ENCODE measurements around the gene TFAP2A.
A peak's percentile ranks its signal among the peaks of the same experiment; 100 is the strongest.

Gene TFAP2A

GRCh38 chr6:10398446-10399218, 16.2 kb downstream of the TFAP2A start:
- no peak for DNase-seq

- DNase-seq = no peak
Measured at GRCh38 chr6:10397756-10398445, 17.0 kb downstream of the TFAP2A start.

- no peak for DNase-seq
Measured at GRCh38 chr6:10396785-10397184, 18.1 kb downstream of the TFAP2A start.

GRCh38 chr6:10395704-10396546, 18.9 kb downstream of the TFAP2A start:
- DNase-seq = peak; percentile 59

GRCh38 chr6:10395171-10395703, 19.6 kb downstream of the TFAP2A start:
- DNase-seq = no peak

GRCh38 chr6:10393544-10394225, 21.2 kb downstream of the TFAP2A start:
- DNase-seq = no peak

- no peak for DNase-seq
Measured at GRCh38 chr6:10391799-10392198, 23.1 kb downstream of the TFAP2A start.

- DNase-seq = no peak
Measured at GRCh38 chr6:10391299-10391630, 23.6 kb downstream of the TFAP2A start.

GRCh38 chr6:10390495-10391298, 24.2 kb downstream of the TFAP2A start:
- DNase-seq = no peak

- DNase-seq = no peak
Measured at GRCh38 chr6:10389739-10390494, 25.0 kb downstream of the TFAP2A start.

GRCh38 chr6:10386756-10387654, 27.9 kb downstream of the TFAP2A start:
- no peak for DNase-seq

GRCh38 chr6:10386220-10386619, 28.7 kb downstream of the TFAP2A start:
- no peak for DNase-seq

- DNase-seq = no peak
Measured at GRCh38 chr6:10385524-10386132, 29.2 kb downstream of the TFAP2A start.

GRCh38 chr6:10384610-10385523, 30.0 kb downstream of the TFAP2A start:
- no peak for DNase-seq

GRCh38 chr6:10384091-10384609, 30.7 kb downstream of the TFAP2A start:
- DNase-seq = no peak

- no peak for DNase-seq
Measured at GRCh38 chr6:10383331-10384090, 31.4 kb downstream of the TFAP2A start.

- no peak for DNase-seq
Measured at GRCh38 chr6:10382728-10383330, 32.0 kb downstream of the TFAP2A start.
